ENCODE results near the gene KLF3.

KLF3 gene

GRCh38 chr4:38724475-38724808 lies 60.4 kb downstream of the KLF3 start:
- no peak overlapping the region for H3K27ac ChIP-seq (ENCODE audit: low read depth, low read length)
- H3K4me2 ChIP-seq (ENCODE audit: low read length), result no peak overlapping the region
- H3K36me3 ChIP-seq (ENCODE audit: control insufficient read depth, low read length), result no peaks in the 10 kb centered on the region
- no peaks in the 10 kb centered on the region for H3K4me1 ChIP-seq (ENCODE audit: control insufficient read depth, low read length)
- no peaks in the 10 kb centered on the region for H3K79me2 ChIP-seq (ENCODE audit: control insufficient read depth, low read length)
- TF ChIP-seq EZH2phosphoT487 (IDR thresholded peaks at IDR 0.05; ENCODE audit: borderline replicate concordance, low read length) (no peak), CTCF (IDR thresholded peaks at IDR 0.05; ENCODE audit: low read depth, low read length, poor library complexity, severe bottlenecking) (no peak)
- H4K20me1 ChIP-seq (ENCODE audit: control insufficient read depth, insufficient read depth, low read depth, low read length), result no peaks in the 10 kb centered on the region
- H3K9me2 ChIP-seq (replicated peaks; ENCODE audit: control insufficient read depth, low read length), result no peaks in the 10 kb centered on the region
- no peak overlapping the region for H3K4me3 ChIP-seq (ENCODE audit: low read length)
- no peaks in the 10 kb centered on the region for H3K9me3 ChIP-seq (ENCODE audit: control insufficient read depth, insufficient read depth, low read length)
- H3K27me3 ChIP-seq (ENCODE audit: control insufficient read depth, low read length), result no peaks in the 10 kb centered on the region; the same call in 1 of the 2 replicates
- H3F3A ChIP-seq (ENCODE audit: control insufficient read depth, insufficient read depth), result no peaks in the 10 kb centered on the region

GRCh38 chr4:38728631-38729141 lies 64.7 kb downstream of the KLF3 start:
- Histone ChIP-seq H3K4me1 (ENCODE audit: control insufficient read depth, low read length) (no peaks in the 10 kb centered on the region), H3K36me3 (ENCODE audit: control insufficient read depth, low read length) (no peaks in the 10 kb centered on the region), H3K9me3 (ENCODE audit: control insufficient read depth, insufficient read depth, low read length) (peaks cover 8% of the 10 kb centered on the region; the same call in 1 of the 2 replicates), H3K4me2 (ENCODE audit: low read length) (no peak overlapping the region), H3K9me2 (replicated peaks; ENCODE audit: control insufficient read depth, low read length) (no peaks in the 10 kb centered on the region), H3F3A (ENCODE audit: control insufficient read depth, insufficient read depth) (peaks cover 4% of the 10 kb centered on the region; the same call in 1 of the 2 replicates), H3K79me2 (ENCODE audit: control insufficient read depth, low read length) (no peaks in the 10 kb centered on the region), H3K4me3 (ENCODE audit: low read length) (no peak overlapping the region), H3K27me3 (ENCODE audit: control insufficient read depth, low read length) (no peaks in the 10 kb centered on the region), H3K27ac (ENCODE audit: low read depth, low read length) (no peak overlapping the region), H4K20me1 (ENCODE audit: control insufficient read depth, insufficient read depth, low read depth, low read length) (no peaks in the 10 kb centered on the region)
- TF ChIP-seq EZH2phosphoT487 (IDR thresholded peaks at IDR 0.05; ENCODE audit: borderline replicate concordance, low read length), result no peak
- no peak for TF ChIP-seq CTCF (IDR thresholded peaks at IDR 0.05; ENCODE audit: low read depth, low read length, poor library complexity, severe bottlenecking)

- Histone ChIP-seq H3K9me3 (ENCODE audit: control insufficient read depth, insufficient read depth, low read length) (peaks cover 13% of the 10 kb centered on the region; the same call in 1 of the 2 replicates), H3K4me2 (ENCODE audit: low read length) (no peak overlapping the region), H3K36me3 (ENCODE audit: control insufficient read depth, low read length) (no peaks in the 10 kb centered on the region)
Measured at GRCh38 chr4:38730493-38730829, 66.5 kb downstream of the KLF3 start.

GRCh38 chr4:38730830-38731646 lies 67.0 kb downstream of the KLF3 start:
- no peak overlapping the region for H3K4me3 ChIP-seq (ENCODE audit: low read length)
- H3K9me3 ChIP-seq (ENCODE audit: control insufficient read depth, insufficient read depth, low read length), result peaks cover 13% of the 10 kb centered on the region; the same call in 1 of the 2 replicates
- no peaks in the 10 kb centered on the region for H4K20me1 ChIP-seq (ENCODE audit: control insufficient read depth, insufficient read depth, low read depth, low read length)
- H3K36me3 ChIP-seq (ENCODE audit: control insufficient read depth, low read length), result no peaks in the 10 kb centered on the region
- H3K27me3 ChIP-seq (ENCODE audit: control insufficient read depth, low read length), result no peaks in the 10 kb centered on the region
- peaks cover 5% of the 10 kb centered on the region; the same call in 1 of the 2 replicates for H3F3A ChIP-seq (ENCODE audit: control insufficient read depth, insufficient read depth)
- H3K9me2 ChIP-seq (replicated peaks; ENCODE audit: control insufficient read depth, low read length), result no peaks in the 10 kb centered on the region
- 0 out of 2 replicates have a peak overlapping the region, but pooled peaks have one; percentile 23 for H3K4me2 ChIP-seq (ENCODE audit: low read length)
- no peak overlapping the region for H3K27ac ChIP-seq (ENCODE audit: low read depth, low read length)
- no peaks in the 10 kb centered on the region for H3K4me1 ChIP-seq (ENCODE audit: control insufficient read depth, low read length)
- peak; percentile 99 for TF ChIP-seq CTCF (IDR thresholded peaks at IDR 0.05; ENCODE audit: low read depth, low read length, poor library complexity, severe bottlenecking)
- no peak for TF ChIP-seq EZH2phosphoT487 (IDR thresholded peaks at IDR 0.05; ENCODE audit: borderline replicate concordance, low read length)
- H3K79me2 ChIP-seq (ENCODE audit: control insufficient read depth, low read length), result no peaks in the 10 kb centered on the region

More at GRCh38 chr4:38730493-38730829, 66.5 kb downstream of the KLF3 start:
- Histone ChIP-seq H3K4me1 (ENCODE audit: control insufficient read depth, low read length) (no peaks in the 10 kb centered on the region), H3K27ac (ENCODE audit: low read depth, low read length) (no peak overlapping the region), H4K20me1 (ENCODE audit: control insufficient read depth, insufficient read depth, low read depth, low read length) (no peaks in the 10 kb centered on the region), H3K9me2 (replicated peaks; ENCODE audit: control insufficient read depth, low read length) (no peaks in the 10 kb centered on the region), H3K27me3 (ENCODE audit: control insufficient read depth, low read length) (no peaks in the 10 kb centered on the region), H3K4me3 (ENCODE audit: low read length) (no peak overlapping the region), H3F3A (ENCODE audit: control insufficient read depth, insufficient read depth) (peaks cover 5% of the 10 kb centered on the region; the same call in 1 of the 2 replicates), H3K79me2 (ENCODE audit: control insufficient read depth, low read length) (no peaks in the 10 kb centered on the region)
- TF ChIP-seq EZH2phosphoT487 (IDR thresholded peaks at IDR 0.05; ENCODE audit: borderline replicate concordance, low read length), result no peak
